B cell (primary cell): ENCODE data around the gene RABEP2. TPM values are rescaled to one million over a fixed set of nuclear protein-coding genes. Genes with fewer than 3 reads are reported as not detected.
A peak's percentile ranks its signal among the peaks of the same experiment; 100 is the strongest.
"Not testable (repeated sequence)": the region's sequence is repeated elsewhere in the genome, so short reads cannot be mapped to it uniquely, and the experiment has no call there.

ENCODE experiments used
- ATAC-seq: fragments of 200-7000 bp; cut with Tn5 transposase; one replicate; pipeline ENCODE4 v1.10.0; 2021; ENCODE audit warnings: low read depth, mild to moderate bottlenecking, moderate number of reproducible peaks, moderate library complexity
- CTCF ChIA-PET: fragments of 350-600 bp; sonication (Branson Sonifier 250); formaldehyde crosslinking; loops from one replicate; lab custom pipeline; 2021; ENCODE audit warnings: antibody characterized with exemption, inconsistent platforms; lab: Charles Lee
- POLR2A ChIA-PET: fragments of 350-600 bp; sonication (Branson Sonifier 250); formaldehyde crosslinking; loops from one replicate; lab custom pipeline; 2021; ENCODE audit warnings: antibody characterized with exemption; lab: Charles Lee
- DNase-seq: peaks from one replicate; pipeline ENCODE4 v3.0.0; 2013
- H2AFZ ChIP-seq: 2 replicates; pipeline ENCODE4 v1.6.1; 2012; ENCODE audit warnings: mild to moderate bottlenecking, low read depth, low read length; ENCODE audit not compliant: insufficient read depth, poor library complexity, severe bottlenecking
- H3K27ac ChIP-seq, 2 donors: 1 replicate in 1 of 2; 2 replicates in 1 of 2; pipeline ENCODE4 v1.5.1; 2012 to 2013; ENCODE audit warnings: low read length in 2 of 2, mild to moderate bottlenecking in 2 of 2, moderate library complexity in 1 of 2
- H3K27me3 ChIP-seq, 4 experiments: fragments of 200-600 bp in 1 of 4; sonication (generic) in 1 of 4; replicated peaks in 1 of 4; 1 replicate in 2 of 4; 2 replicates in 2 of 4; pipeline versions ENCODE4 v1.6.1 to v1.7.0; 2013 to 2016; ENCODE audit warnings: low read length in 3 of 4, mild to moderate bottlenecking in 2 of 4, mixed read lengths in 1 of 4, moderate library complexity in 1 of 4; ENCODE audit not compliant: insufficient read depth in 4 of 4, control insufficient read depth in 3 of 4; ENCODE audit errors: control extremely low read depth in 1 of 4
- H3K36me3 ChIP-seq, 2 experiments: replicated peaks in 1 of 2; 1 replicate in 1 of 2; 2 replicates in 1 of 2; pipeline versions ENCODE4 v1.6.1 to v1.7.1; 2013; ENCODE audit warnings: low read length in 1 of 2; ENCODE audit not compliant: insufficient read depth in 2 of 2, control insufficient read depth in 1 of 2; ENCODE audit errors: control extremely low read depth in 1 of 2, extremely low read depth in 1 of 2
- H3K4me1 ChIP-seq, 2 donors: fragments of 200-600 bp in 1 of 2; sonication (generic) in 1 of 2; 1 replicate in 1 of 2; 2 replicates in 1 of 2; pipeline versions ENCODE4 v1.5.1 to v1.6.1; 2013 to 2017; ENCODE audit warnings: low read length in 2 of 2; ENCODE audit not compliant: control insufficient read depth in 2 of 2, insufficient read depth in 2 of 2
- H3K4me2 ChIP-seq: replicated peaks from 2 replicates; pipeline ENCODE3; 2012; ENCODE audit warnings: mild to moderate bottlenecking, low read depth, low read length; ENCODE audit not compliant: poor library complexity, severe bottlenecking
- H3K4me3 ChIP-seq, 5 experiments: fragments of 200-600 bp in 1 of 5; sonication (generic) in 1 of 5; 1 replicate in 3 of 5; 2 replicates in 2 of 5; pipeline versions ENCODE4 v1.5.1 to v1.7.0; 2011 to 2016; ENCODE audit warnings: low read length in 4 of 5, mild to moderate bottlenecking in 4 of 5, low read depth in 2 of 5, control low read depth in 1 of 5, moderate library complexity in 1 of 5; ENCODE audit not compliant: insufficient read depth in 1 of 5; ENCODE audit errors: control extremely low read depth in 1 of 5, extremely low read depth in 1 of 5
- H3K79me2 ChIP-seq: fragments of 200-600 bp; sonication (generic); one replicate; pipeline ENCODE4 v1.6.0; 2016; ENCODE audit warnings: low read length; ENCODE audit not compliant: control insufficient read depth, insufficient read depth
- H3K9ac ChIP-seq: fragments of 200-600 bp; sonication (generic); 2 replicates; pipeline ENCODE4 v1.6.1; 2017; ENCODE audit warnings: mild to moderate bottlenecking, low read length, moderate library complexity
- H3K9me3 ChIP-seq, 3 donors: one replicate each; pipeline versions ENCODE4 v1.6.1 to v1.7.1; 2013; ENCODE audit warnings: low read length in 2 of 3; ENCODE audit not compliant: control insufficient read depth in 2 of 3, insufficient read depth in 1 of 3; ENCODE audit errors: control extremely low read depth in 1 of 3
- H4K20me1 ChIP-seq: 2 replicates; pipeline ENCODE4 v1.6.0; 2012; ENCODE audit warnings: mild to moderate bottlenecking, low read length; ENCODE audit not compliant: insufficient read depth, control insufficient read depth, poor library complexity, severe bottlenecking
- H3K27ac Mint-ChIP-seq: one replicate; pipeline ENCODE4 v1.8.0; 2021; ENCODE audit warnings: mixed read lengths
- H3K27me3 Mint-ChIP-seq: one replicate; pipeline ENCODE4 v1.8.0; 2021; ENCODE audit warnings: mixed read lengths
- H3K4me1 Mint-ChIP-seq: one replicate; pipeline ENCODE4 v1.8.0; 2021; ENCODE audit warnings: mixed read lengths
- H3K4me3 Mint-ChIP-seq: one replicate; pipeline ENCODE4 v1.8.0; 2021; ENCODE audit warnings: mixed read lengths
- H3K9me3 Mint-ChIP-seq: one replicate; pipeline ENCODE4 v1.8.0; 2022; ENCODE audit warnings: mixed read lengths; ENCODE audit not compliant: insufficient read depth
- EZH2 ChIP-seq: IDR thresholded peaks from 2 replicates; pipeline ENCODE4 v1.6.1; 2012; ENCODE audit warnings: borderline replicate concordance, low read depth, mild to moderate bottlenecking, moderate library complexity, low read length; ENCODE audit not compliant: insufficient read depth, poor library complexity, severe bottlenecking
- WGBS: methylation state at CpG from one replicate; pipeline ENCODE4 v1.1.5; 2013; ENCODE audit warnings: missing lambda C conversion rate; ENCODE audit not compliant: insufficient coverage; 5-methylcytosine and 5-hydroxymethylcytosine counted together
- intact Hi-C: fragments of 100-400 bp; cut with micrococcal nuclease; formaldehyde crosslinking; loops from one replicate; pipeline ENCODE4 v1.10.0; 2022
- polyA plus RNA-seq: library from polyadenylated mRNA; depleted of rRNA; stranded (reverse); fragments of >200 nt; gene quantifications from 2 replicates; pipeline ENCODE4 v1.2.3, GENCODE V29; 2012
- total RNA-seq, 2 donors: library from RNA; stranded (reverse); fragments of 120-200 nt in 1 of 2; gene quantifications; 1 replicate in 1 of 2; 2 replicates in 1 of 2; pipeline versions ENCODE4 v1.2.3 to v1.2.4, GENCODE V29; 2013 to 2022
- TF ChIP-seq, protein P1 (sequence below): fragments of 200-600 bp; IDR thresholded peaks from one replicate; pipeline ENCODE4 v1.8.0; 2022; ENCODE audit warnings: antibody characterized with exemption, mild to moderate bottlenecking

Gene RABEP2
- total and polyA plus RNA-seq, 2 donors (not counting 1 experiment from before 2014, with no cell fraction given): 136 to 178 TPM

DNA sequence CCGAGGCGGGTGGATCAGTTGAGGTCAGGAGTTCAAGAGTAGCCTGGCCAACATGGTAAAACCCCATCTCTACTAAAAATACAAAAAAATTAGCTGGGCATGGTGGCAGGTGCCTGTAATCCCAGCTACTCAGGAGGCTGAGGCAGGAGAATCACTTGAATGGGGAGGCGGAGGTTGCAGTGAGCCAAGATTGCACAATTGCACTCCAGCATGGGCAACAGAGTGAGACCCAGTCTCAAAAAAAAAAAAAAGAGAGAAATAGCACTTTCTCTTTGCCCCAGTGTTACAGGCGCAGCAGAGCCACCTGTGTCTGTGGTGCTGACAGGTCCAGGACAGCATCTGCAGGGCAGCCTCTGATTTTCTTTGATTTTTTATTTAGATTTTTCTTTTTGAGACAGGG, 43.5 kb downstream of the RABEP2 start:
- H3K9me3 ChIP-seq, H3K9ac ChIP-seq, H3K36me3 ChIP-seq, H3K27me3 ChIP-seq, H3K27ac ChIP-seq, intact Hi-C loops, H3K4me3 ChIP-seq, DNase-seq, H3K9me3 Mint-ChIP-seq, H3K27me3 Mint-ChIP-seq, H4K20me1 ChIP-seq, H3K79me2 ChIP-seq, H2AFZ ChIP-seq, ATAC-seq, H3K4me2 ChIP-seq, H3K27ac Mint-ChIP-seq: not testable (repeated sequence)
- no CpG with 5 or more reads among the region's 4 CpGs for WGBS
- ChIA-PET CTCF (interaction anchor here (1.4 kb wide), 1 partner anchor 60 kb away, joined by 3 read pairs; no protein-coding TSS in a partner anchor), POLR2A (interaction anchor here (0.7 kb wide), 1 partner anchor 93 kb away, joined by 4 read pairs; the partner anchor contains the start of gene SPNS1)
- Mint-ChIP-seq H3K4me1 (peaks cover 15% of the 10 kb centered on the region), H3K4me3 (peak overlapping the region; percentile 92)
- H3K4me1 ChIP-seq: peaks cover 13 to 17% of the 10 kb centered on the region in 2 donors

DNA sequence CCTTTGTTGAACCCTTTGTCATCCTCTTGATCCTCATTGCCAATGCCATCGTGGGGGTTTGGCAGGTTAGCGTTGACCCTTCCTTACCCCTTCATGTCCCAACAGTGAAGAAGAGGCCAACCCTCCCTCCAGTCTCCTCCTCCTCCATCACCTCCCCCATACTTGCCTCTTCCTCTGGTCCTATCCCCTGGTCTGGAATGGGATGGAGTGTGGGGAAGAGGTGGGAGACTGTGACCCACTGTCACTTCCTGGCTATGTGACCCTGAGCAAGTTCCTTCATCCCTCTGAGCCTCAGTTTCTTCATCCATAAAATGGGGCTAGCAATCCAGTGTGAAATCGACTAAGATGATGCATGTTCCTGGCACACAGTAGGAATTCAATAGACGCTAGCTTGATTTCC, 44.1 kb downstream of the RABEP2 start:
- Histone ChIP-seq H3K9ac (no peak overlapping the region), H2AFZ (no peak overlapping the region), H3K4me1 (peaks cover 13 to 17% of the 10 kb centered on the region in 2 donors), H3K79me2 (no peaks in the 10 kb centered on the region), H3K36me3 (no peaks in the 10 kb centered on the region), H3K9me3 (no peaks in the 10 kb centered on the region), H3K27ac (no peak overlapping the region), H3K4me2 (no peak overlapping the region), H3K4me3 (no peak overlapping the region), H4K20me1 (no peaks in the 10 kb centered on the region), H3K27me3 (peaks cover 0 to 8% (median 1%) of the 10 kb centered on the region in 4 experiments)
- Mint-ChIP-seq H3K9me3 (no peaks in the 10 kb centered on the region), H3K27me3 (peaks cover 6% of the 10 kb centered on the region), H3K27ac (no peak overlapping the region), H3K4me3 (peak overlapping the region; percentile 92), H3K4me1 (peaks cover 15% of the 10 kb centered on the region)
- TF ChIP-seq EZH2: no peak
- TF ChIP-seq, protein P1, sequence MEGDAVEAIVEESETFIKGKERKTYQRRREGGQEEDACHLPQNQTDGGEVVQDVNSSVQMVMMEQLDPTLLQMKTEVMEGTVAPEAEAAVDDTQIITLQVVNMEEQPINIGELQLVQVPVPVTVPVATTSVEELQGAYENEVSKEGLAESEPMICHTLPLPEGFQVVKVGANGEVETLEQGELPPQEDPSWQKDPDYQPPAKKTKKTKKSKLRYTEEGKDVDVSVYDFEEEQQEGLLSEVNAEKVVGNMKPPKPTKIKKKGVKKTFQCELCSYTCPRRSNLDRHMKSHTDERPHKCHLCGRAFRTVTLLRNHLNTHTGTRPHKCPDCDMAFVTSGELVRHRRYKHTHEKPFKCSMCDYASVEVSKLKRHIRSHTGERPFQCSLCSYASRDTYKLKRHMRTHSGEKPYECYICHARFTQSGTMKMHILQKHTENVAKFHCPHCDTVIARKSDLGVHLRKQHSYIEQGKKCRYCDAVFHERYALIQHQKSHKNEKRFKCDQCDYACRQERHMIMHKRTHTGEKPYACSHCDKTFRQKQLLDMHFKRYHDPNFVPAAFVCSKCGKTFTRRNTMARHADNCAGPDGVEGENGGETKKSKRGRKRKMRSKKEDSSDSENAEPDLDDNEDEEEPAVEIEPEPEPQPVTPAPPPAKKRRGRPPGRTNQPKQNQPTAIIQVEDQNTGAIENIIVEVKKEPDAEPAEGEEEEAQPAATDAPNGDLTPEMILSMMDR: no peak
- intact Hi-C loops: loop anchor here (1.0 kb wide), 2 partner anchors 35 to 44 kb away; partner anchors contain the start of genes RABEP2 and TUFM
- ChIA-PET POLR2A (interaction anchor here (1.4 kb wide), 1 partner anchor 38 kb away, joined by 3 read pairs; no protein-coding TSS in a partner anchor), CTCF (interaction anchor here (1.4 kb wide), 1 partner anchor 61 kb away, joined by 3 read pairs; no protein-coding TSS in a partner anchor)
- no peak for DNase-seq
- WGBS: 71% methylated on average over 1 of the region's 4 CpGs
- no peak for ATAC-seq
